ENCODE measurements around the gene PIK3R5. TPM values are rescaled to one million over a fixed set of nuclear protein-coding genes. Genes with fewer than 3 reads are reported as not detected.
"Not testable (repeated sequence)": the region's sequence is repeated elsewhere in the genome, so short reads cannot be mapped to it uniquely, and the experiment has no call there.

The PIK3R5 gene
- total RNA-seq, 2 donors from 2014 or later, result 112 to 119 TPM

DNA sequence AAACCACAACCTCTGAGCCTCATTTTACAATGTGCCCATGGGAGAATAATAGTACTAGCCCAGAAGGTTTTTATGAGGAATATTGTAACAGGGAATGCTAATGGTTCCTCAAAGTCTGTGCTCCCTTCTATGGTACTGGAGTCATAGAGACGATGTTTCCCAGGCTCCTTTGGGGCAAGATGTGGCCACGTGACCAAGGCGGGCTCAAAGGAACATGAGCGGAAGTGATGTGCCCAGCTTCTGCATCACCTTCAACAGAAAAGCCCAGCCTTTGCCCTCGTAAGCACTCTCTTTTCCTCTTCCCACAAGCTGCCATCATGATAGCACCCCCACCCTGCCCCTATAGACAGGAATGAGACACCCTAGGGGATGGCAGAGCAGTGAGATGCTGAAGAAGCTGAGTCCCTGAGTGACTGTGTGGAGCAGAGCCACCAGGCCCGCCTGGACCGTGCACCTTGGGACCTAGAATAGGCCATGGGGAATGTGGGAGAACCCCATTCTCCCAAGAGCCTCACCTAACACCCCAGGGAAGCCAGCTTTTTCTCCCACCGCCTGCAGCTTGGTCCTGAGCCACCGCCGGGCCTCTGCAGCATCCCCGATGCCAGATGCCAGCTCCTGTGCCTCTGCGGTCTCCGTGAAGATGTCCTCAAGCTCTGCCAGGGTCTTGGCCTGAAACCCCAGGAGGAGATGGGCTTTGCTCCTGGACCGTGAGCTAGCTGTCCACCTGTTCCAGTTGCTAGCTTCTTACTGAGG lies 75.9 kb downstream of the PIK3R5 start:
- H3K27ac Mint-ChIP-seq, result peak overlapping the region in 1 of 2 donors; percentile 17
- DNase-seq (ENCODE audit: low spot score), result peak; percentile 41
- no peaks in the 10 kb centered on the region for H3K9me3 Mint-ChIP-seq
- H3K4me1 Mint-ChIP-seq (ENCODE audit: low read depth in 2 of 2), result peaks cover 16 to 24% of the 10 kb centered on the region in 2 donors
- no peak for ATAC-seq
- H3K36me3 Mint-ChIP-seq, result peaks cover 8% of the 10 kb centered on the region
- H3K4me3 Mint-ChIP-seq, result no peak overlapping the region
- H3K27me3 Mint-ChIP-seq, result no peaks in the 10 kb centered on the region

DNA sequence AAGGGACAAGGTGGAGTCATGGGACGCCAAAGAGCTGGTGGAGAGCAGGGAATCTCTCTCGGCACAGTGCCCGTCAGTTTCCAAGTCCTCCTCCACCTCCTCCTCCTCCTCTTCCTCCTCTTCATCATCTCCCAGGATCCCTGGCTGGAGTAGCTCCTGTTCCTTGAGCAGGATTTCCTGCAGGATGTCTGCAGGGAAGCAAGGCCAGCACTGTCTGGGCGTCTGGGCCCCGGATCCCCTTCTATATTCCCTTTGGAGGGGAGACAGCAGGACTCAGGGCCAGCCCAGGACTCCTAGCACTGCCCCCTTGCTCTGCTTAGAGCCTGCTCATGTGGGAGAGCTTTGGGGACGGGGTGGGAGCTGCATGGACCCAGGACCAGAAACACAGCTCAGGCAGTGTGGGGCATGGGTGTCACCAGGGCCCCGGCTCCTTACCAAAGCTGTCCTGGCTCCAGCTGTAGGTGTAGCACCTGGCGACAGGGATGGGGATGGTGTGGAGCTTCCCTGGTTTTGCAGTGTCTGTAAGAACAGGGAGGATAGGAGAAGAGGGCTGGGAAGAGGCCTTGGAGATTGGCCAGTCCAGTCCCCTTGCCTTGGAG lies 76.7 kb downstream of the PIK3R5 start:
- H3K27me3 Mint-ChIP-seq, result no peaks in the 10 kb centered on the region
- no peaks in the 10 kb centered on the region for H3K9me3 Mint-ChIP-seq
- H3K27ac Mint-ChIP-seq, result peak overlapping the region in 1 of 2 donors; percentile 17
- ATAC-seq, result no peak
- DNase-seq (ENCODE audit: low spot score), result peak; percentile 16
- peaks cover 10% of the 10 kb centered on the region for H3K36me3 Mint-ChIP-seq
- H3K4me3 Mint-ChIP-seq, result no peak overlapping the region
- H3K4me1 Mint-ChIP-seq (ENCODE audit: low read depth in 2 of 2), result peaks cover 13 to 28% of the 10 kb centered on the region in 2 donors

DNA sequence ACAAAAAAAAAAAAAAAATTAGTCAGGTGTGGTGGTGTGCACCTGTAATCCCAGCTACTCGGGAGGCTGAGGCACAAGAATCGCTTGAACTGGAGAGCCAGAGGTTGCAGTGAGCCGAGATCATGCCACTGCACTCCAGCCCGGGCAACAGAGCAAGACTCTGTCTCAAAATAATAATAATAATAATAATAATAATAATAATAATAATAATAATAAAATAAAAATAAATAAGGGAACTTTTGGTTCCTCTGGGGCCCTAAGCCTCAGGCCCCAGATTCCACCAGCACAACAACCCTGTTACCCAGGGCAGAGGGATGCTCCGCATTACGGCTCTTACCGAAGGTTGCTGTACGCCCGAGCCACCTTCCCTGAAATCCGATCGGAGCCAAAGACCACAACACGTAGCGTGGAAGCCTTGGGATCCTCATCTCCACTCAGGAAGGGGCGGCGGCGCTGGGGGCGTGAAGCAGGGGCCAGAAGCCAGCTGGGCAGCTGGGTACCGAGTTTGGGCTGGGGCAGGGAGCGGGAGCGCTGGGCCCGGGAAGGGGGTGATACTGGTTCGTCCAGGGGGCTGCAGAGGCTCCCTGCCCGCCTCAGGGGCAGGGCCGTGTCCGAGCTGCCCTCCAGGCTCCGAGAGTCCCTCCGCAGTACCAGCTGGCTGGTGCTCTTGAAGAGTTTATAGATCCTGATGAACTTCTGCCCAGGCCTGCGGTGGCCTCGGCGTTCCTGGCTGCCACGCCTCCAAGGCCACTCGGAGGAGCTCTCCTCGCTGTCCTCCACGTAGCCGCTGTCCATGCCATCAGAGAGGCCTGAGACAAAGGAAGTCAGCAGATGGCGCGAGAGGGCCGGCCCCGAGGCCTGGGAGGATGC lies 77.4 kb downstream of the PIK3R5 start:
- H3K27me3 Mint-ChIP-seq, result no peaks in the 10 kb centered on the region
- H3K4me1 Mint-ChIP-seq (ENCODE audit: low read depth in 2 of 2), result peaks cover 13 to 28% of the 10 kb centered on the region in 2 donors
- no peak for ATAC-seq
- no peaks in the 10 kb centered on the region for H3K9me3 Mint-ChIP-seq
- no peak overlapping the region for H3K4me3 Mint-ChIP-seq
- peak; percentile 54 for DNase-seq (ENCODE audit: low spot score)
- H3K27ac Mint-ChIP-seq, result peak overlapping the region in 1 of 2 donors; percentile 69
- peaks cover 16% of the 10 kb centered on the region for H3K36me3 Mint-ChIP-seq

DNA sequence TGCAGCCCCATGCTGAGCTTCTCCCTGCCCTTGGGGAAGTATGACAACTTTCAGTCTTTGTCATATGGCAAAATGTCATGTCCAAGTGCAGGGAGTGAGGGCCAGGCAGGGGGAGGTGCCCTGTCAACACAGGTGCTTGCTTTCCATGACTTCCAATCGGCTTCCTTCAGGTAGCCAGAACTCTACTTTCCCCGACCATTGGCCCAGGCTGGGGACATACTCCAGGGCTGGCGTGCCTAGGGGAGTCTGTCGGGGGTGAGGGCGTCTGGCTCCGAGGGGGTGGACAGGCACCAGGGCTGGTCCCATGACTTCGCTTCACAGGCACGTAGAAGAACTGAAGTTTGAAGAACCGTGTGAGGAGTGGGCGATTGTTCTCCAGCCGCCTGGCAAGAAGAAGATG lies 78.2 kb downstream of the PIK3R5 start:
- ATAC-seq (no peak), DNase-seq (ENCODE audit: low spot score) (peak; percentile 44)
- Mint-ChIP-seq H3K9me3 (no peaks in the 10 kb centered on the region), H3K27ac (peak overlapping the region in 1 of 2 donors; percentile 69), H3K4me3 (no peak overlapping the region), H3K27me3 (no peaks in the 10 kb centered on the region), H3K36me3 (peaks cover 18% of the 10 kb centered on the region), H3K4me1 (ENCODE audit: low read depth in 2 of 2) (peaks cover 5 to 26% of the 10 kb centered on the region in 2 donors)

DNA sequence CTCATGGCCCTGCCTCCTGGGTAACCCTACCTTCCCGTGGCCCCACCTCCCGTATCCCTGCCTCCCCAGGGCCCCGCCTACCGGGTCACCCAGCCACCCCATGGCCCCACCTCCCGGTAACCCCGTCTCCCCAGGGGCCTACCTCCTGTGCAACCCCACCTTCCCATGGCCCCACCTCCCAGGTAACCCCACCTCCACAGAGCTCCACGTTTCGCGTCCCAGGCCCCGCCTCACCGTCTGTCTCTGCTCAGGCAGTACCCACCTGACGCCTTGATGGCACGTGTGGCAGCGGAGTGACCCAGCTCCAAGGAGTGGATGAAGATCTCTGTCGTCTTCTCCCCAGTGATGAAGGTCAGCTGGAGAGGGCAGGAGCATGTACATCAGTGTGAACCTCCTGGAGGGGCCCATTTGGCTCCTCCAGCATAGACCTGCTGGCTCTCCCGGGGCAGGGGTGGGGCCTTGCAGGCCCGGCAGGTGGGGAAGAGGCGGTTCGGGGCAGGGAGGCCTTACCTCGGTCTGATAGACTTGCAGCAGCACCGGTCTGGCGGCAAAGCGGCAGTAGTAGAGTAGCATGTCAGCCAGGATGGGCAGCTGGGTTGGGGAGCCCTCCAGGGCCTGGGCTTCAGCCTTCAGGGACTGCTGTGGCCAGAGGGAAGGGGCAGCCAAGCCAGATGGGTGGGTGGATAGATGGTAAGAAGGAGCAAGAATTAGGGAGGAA lies 79.4 kb downstream of the PIK3R5 start:
- Mint-ChIP-seq H3K27me3 (no peaks in the 10 kb centered on the region), H3K27ac (peak overlapping the region in 1 of 2 donors; percentile 71), H3K36me3 (peaks cover 16% of the 10 kb centered on the region), H3K4me3 (no peak overlapping the region), H3K9me3 (no peaks in the 10 kb centered on the region), H3K4me1 (ENCODE audit: low read depth in 2 of 2) (peaks cover 0 to 22% of the 10 kb centered on the region in 2 donors)
- ATAC-seq, result no peak
- peak; percentile 67 for DNase-seq (ENCODE audit: low spot score)

DNA sequence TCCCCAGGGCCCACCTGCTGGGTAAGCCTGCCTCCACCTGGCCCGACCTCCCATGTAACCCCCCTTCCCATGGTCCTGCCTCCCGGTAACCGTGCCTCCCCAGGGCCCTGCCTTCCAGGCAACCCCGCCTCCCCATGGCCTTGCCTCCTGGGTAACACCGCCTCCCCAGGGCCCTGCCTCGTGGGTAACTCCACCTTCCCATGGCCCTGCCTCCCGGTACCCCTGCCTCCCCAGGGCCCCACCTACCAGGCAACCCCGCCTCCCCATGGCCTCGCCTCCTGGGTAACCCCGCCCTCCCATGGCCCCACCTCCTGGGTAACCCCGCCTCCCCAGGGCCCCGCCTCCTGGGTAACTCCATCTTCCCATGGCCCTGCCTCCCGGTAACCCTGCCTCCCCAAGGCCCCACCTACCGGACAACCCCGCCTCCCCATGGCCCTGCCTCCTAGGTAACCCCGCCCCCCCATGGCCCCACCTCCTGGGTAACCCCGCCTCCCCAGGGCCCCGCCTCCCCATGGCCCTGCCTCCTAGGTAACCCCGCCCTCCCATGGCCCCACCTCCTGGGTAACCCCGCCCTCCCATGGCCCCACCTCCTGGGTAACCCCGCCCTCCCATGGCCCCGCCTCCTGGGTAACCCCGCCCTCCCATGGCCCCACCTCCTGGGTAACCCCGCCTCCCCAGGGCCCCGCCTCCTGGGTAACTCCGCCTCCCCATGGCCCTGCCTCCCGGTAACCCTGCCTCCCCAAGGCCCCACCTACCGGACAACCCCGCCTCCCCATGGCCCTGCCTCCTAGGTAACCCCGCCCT lies 80.1 kb downstream of the PIK3R5 start:
- not testable (repeated sequence) for H3K4me3 Mint-ChIP-seq, H3K9me3 Mint-ChIP-seq, H3K27me3 Mint-ChIP-seq, H3K27ac Mint-ChIP-seq
- H3K4me1 Mint-ChIP-seq (ENCODE audit: low read depth in 2 of 2), result peaks cover 0 to 25% of the 10 kb centered on the region in 2 donors
- DNase-seq (ENCODE audit: low spot score) (peak; percentile 63), ATAC-seq (peak; percentile 66 to 85)
- peaks cover 16% of the 10 kb centered on the region for H3K36me3 Mint-ChIP-seq

DNA sequence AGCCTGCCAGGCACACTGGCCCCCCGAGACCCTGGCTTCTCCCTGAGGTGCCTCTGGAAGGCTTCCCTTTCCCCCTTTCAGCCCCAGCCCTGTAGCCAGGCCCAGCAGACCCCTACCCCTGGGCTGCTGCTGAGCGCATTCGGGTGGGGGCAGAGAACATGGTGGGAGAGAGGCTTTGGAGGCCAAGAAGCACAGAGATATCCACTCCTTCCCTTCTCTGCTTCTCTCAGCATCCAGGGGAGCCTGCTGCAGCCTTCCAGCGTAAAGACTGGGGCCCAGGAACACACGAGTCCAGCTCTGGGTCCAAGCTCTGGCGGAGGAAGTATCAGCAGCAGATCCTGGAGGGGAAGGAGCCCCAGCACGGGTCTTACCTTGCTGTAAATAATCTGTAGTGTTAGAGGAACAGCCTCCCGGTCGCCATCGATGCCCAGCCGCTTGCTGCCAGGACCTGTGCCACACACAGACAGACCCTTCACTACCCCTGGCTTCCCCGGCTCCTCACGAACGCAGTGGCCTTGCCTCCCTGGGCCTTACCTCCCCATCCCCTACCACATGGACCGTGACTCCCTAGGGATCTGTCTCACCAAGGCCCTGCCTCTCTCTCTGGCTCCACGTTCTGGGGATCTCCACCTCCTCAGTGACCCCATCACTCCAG lies 81.0 kb downstream of the PIK3R5 start:
- no peak for ATAC-seq
- Mint-ChIP-seq H3K27ac (peak overlapping the region; percentile 26 to 80), H3K9me3 (no peaks in the 10 kb centered on the region), H3K36me3 (peaks cover 21% of the 10 kb centered on the region), H3K4me1 (ENCODE audit: low read depth in 2 of 2) (peaks cover 0 to 25% of the 10 kb centered on the region in 2 donors), H3K4me3 (no peak overlapping the region), H3K27me3 (no peaks in the 10 kb centered on the region)
- peak; percentile 40 for DNase-seq (ENCODE audit: low spot score)

DNA sequence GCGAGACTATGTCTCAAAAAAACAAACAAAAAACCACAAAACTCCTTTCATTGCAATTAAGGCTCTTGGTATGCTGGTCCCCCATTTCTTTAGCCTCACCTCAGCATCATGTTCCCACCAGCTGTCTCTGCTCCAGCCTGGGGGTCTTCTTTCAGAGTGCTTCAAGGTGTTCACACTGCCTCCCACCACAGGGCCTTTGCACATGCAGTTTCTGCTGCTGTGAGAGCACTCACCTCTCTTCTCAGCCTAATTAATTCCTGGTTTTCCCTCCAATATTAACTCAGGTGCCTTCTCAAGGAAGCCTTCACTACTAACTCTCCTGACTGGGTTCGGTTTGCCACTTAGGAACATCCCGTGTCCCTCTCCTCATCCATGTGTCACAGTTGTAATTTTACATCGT lies 82.2 kb downstream of the PIK3R5 start:
- H3K4me1 Mint-ChIP-seq (ENCODE audit: low read depth in 2 of 2), result peaks cover 0 to 27% of the 10 kb centered on the region in 2 donors
- H3K36me3 Mint-ChIP-seq, result peaks cover 23% of the 10 kb centered on the region
- ATAC-seq (no peak), DNase-seq (ENCODE audit: low spot score) (no peak)
- H3K4me3 Mint-ChIP-seq, result no peak overlapping the region
- H3K27ac Mint-ChIP-seq, result peak overlapping the region; percentile 26 to 80
- no peaks in the 10 kb centered on the region for H3K9me3 Mint-ChIP-seq
- no peaks in the 10 kb centered on the region for H3K27me3 Mint-ChIP-seq

DNA sequence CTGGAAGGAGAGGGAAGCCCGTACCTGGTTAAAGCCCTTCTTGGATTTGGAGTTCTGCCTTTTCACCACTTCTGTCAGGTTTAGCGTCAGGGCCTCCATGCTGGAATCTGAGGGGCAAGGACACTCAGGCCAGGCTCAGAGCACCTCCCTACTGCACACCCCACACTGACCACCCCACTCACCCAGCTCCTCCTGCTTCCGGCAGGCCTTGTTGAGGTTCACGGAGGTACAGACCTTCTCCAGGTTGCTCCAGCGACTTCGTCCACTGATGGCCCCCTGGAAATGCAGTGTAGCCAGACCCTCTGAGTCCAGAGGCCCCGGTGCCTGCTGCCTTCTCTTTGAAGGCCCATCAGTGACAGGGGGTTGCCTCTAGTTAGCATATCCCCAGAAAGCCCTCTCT lies 83.9 kb downstream of the PIK3R5 start:
- DNase-seq (ENCODE audit: low spot score), result no peak
- H3K27me3 Mint-ChIP-seq, result no peaks in the 10 kb centered on the region
- H3K4me1 Mint-ChIP-seq (ENCODE audit: low read depth in 2 of 2), result peaks cover 0 to 30% of the 10 kb centered on the region in 2 donors
- no peaks in the 10 kb centered on the region for H3K9me3 Mint-ChIP-seq
- H3K36me3 Mint-ChIP-seq, result peaks cover 30% of the 10 kb centered on the region
- ATAC-seq, result no peak
- no peak overlapping the region for H3K27ac Mint-ChIP-seq
- no peak overlapping the region for H3K4me3 Mint-ChIP-seq

DNA sequence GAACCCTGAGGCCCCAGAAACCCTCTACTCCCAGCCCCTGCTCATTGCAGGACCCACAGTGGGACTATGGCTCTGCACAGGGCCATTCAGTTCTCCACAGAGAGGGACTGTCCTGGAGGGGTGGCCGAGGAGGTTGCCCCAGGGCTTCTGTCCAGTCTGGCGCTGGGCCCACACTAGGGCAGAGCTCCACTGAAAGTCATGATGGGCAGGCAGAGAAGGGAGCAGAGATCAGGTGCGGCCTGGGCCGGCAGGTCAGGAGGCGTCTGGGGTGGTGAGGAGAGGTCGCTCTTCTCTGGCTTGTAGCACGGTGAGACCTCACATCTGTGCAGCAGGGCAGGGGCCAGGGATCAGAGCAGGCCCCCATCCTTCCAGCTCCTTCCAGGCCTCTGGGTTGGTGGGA lies 85.0 kb downstream of the PIK3R5 start:
- ATAC-seq, result peak in 1 of 2 donors; percentile 5
- H3K4me1 Mint-ChIP-seq (ENCODE audit: low read depth in 2 of 2), result peaks cover 0 to 24% of the 10 kb centered on the region in 2 donors
- H3K9me3 Mint-ChIP-seq, result no peaks in the 10 kb centered on the region
- H3K36me3 Mint-ChIP-seq, result peaks cover 30% of the 10 kb centered on the region
- no peak for DNase-seq (ENCODE audit: low spot score)
- no peaks in the 10 kb centered on the region for H3K27me3 Mint-ChIP-seq
- H3K27ac Mint-ChIP-seq, result no peak overlapping the region
- no peak overlapping the region for H3K4me3 Mint-ChIP-seq

DNA sequence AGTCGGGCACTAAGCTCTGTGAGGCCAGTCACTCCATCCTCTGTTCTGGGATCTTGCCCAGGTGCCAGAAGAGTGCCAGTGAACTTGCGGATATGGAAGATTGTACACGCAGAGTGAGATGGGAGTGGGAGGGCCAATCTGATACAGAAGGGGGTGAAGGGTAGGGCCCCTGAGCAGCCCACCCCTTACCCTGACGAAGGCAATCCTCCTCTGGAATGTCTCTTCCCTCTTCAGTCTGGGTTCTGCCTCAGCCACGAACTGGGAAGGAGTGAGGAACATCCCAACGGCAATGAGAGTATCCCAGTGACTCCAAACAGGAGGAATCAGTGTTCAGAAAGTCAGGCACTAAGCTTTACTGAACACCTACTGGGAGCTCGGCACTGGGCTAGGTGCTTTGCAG lies 86.1 kb downstream of the PIK3R5 start:
- H3K4me3 Mint-ChIP-seq, result no peak overlapping the region
- H3K36me3 Mint-ChIP-seq, result peaks cover 30% of the 10 kb centered on the region
- no peaks in the 10 kb centered on the region for H3K27me3 Mint-ChIP-seq
- H3K4me1 Mint-ChIP-seq (ENCODE audit: low read depth in 2 of 2), result peaks cover 0 to 26% of the 10 kb centered on the region in 2 donors
- DNase-seq (ENCODE audit: low spot score) (no peak), ATAC-seq (no peak)
- no peaks in the 10 kb centered on the region for H3K9me3 Mint-ChIP-seq
- peak overlapping the region in 1 of 2 donors; percentile 79 for H3K27ac Mint-ChIP-seq

DNA sequence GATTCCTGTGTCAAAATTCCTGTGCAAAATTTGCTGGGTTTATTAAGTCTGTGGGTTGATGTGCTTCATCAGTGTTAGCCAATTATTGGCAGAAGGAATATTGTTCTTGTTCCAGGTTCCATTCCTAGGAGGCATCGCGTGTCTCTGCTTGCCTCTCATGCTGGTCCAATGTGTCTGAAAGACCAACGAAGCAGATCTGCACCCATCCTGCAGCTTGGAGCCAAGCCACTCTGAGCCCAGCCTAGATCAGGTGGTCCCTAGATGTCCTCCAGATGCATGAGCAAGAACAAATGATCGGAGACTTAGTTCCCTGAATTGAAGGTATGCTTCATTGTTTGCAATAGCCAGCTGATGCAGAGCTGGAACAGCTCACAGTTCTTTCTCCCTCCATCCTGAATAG lies 87.5 kb downstream of the PIK3R5 start:
- peak overlapping the region; percentile 15 to 79 for H3K27ac Mint-ChIP-seq
- ATAC-seq (no peak), DNase-seq (ENCODE audit: low spot score) (no peak)
- H3K36me3 Mint-ChIP-seq, result peaks cover 22% of the 10 kb centered on the region
- no peaks in the 10 kb centered on the region for H3K27me3 Mint-ChIP-seq
- H3K9me3 Mint-ChIP-seq, result no peaks in the 10 kb centered on the region
- H3K4me1 Mint-ChIP-seq (ENCODE audit: low read depth in 2 of 2), result peaks cover 0 to 25% of the 10 kb centered on the region in 2 donors
- H3K4me3 Mint-ChIP-seq, result no peak overlapping the region

Measured in natural killer cell treated with Interleukin-12 subunit alpha and Interleukin-12 subunit beta and Interleukin-15 and Interleukin-18, amount 100 ng/mL, for 72 hours (primary cell).